CD14-positive monocyte (primary cell): Measurements from ENCODE around the gene TRRAP. TPM values are rescaled to one million over a fixed set of nuclear protein-coding genes. Genes with fewer than 3 reads are reported as not detected.

ENCODE experiments used
- DNase-seq, 3 donors: peaks; one replicate each; pipeline ENCODE4 v3.0.0-alpha.2; 2011 to 2022
- H2AFZ ChIP-seq: 2 replicates; pipeline ENCODE4 v1.6.0; 2012; ENCODE audit warnings: mild to moderate bottlenecking, low read depth, low read length, inconsistent platforms; ENCODE audit not compliant: insufficient read depth, poor library complexity, severe bottlenecking
- H3K27ac ChIP-seq, 2 donors: 1 replicate in 1 of 2; 2 replicates in 1 of 2; pipeline ENCODE4 v1.5.1; 2012 to 2013; ENCODE audit warnings: low read length in 2 of 2, control low read depth in 1 of 2, inconsistent platforms in 1 of 2, low read depth in 1 of 2, mild to moderate bottlenecking in 1 of 2
- H3K27me3 ChIP-seq, 2 donors: one replicate each; pipeline versions ENCODE4 v1.6.0 to v1.6.1; 2011 to 2013; ENCODE audit warnings: low read length in 2 of 2; ENCODE audit not compliant: control insufficient read depth in 2 of 2, insufficient read depth in 2 of 2
- H3K36me3 ChIP-seq, 2 donors: replicated peaks in 1 of 2; 1 replicate in 1 of 2; 2 replicates in 1 of 2; pipeline versions ENCODE4 v1.5.1 to v1.6.1; 2012 to 2013; ENCODE audit warnings: low read length in 2 of 2, control low read depth in 1 of 2, inconsistent platforms in 1 of 2, mild to moderate bottlenecking in 1 of 2; ENCODE audit not compliant: insufficient read depth in 2 of 2, control insufficient read depth in 1 of 2
- H3K4me1 ChIP-seq, 2 donors: 1 replicate in 1 of 2; 2 replicates in 1 of 2; pipeline versions ENCODE4 v1.5.1 to v1.6.1; 2012 to 2013; ENCODE audit warnings: low read length in 2 of 2, control low read depth in 1 of 2, inconsistent platforms in 1 of 2, mild to moderate bottlenecking in 1 of 2, moderate library complexity in 1 of 2; ENCODE audit not compliant: insufficient read depth in 2 of 2, control insufficient read depth in 1 of 2
- H3K4me2 ChIP-seq: replicated peaks from 2 replicates; pipeline ENCODE3; 2012; ENCODE audit warnings: low read length, moderate library complexity, mild to moderate bottlenecking; ENCODE audit not compliant: poor library complexity, severe bottlenecking; ENCODE audit errors: extremely low read depth
- H3K4me3 ChIP-seq, 3 experiments: fragments of 200-600 bp in 1 of 3; sonication (generic) in 1 of 3; replicated peaks in 1 of 3; 1 replicate in 2 of 3; 2 replicates in 1 of 3; pipeline ENCODE4 v1.5.1; 2011 to 2013; ENCODE audit warnings: low read length in 3 of 3, mild to moderate bottlenecking in 3 of 3, control low read depth in 2 of 3, low read depth in 2 of 3, inconsistent platforms in 1 of 3, moderate library complexity in 1 of 3
- H3K79me2 ChIP-seq: 2 replicates; pipeline ENCODE4 v1.6.0; 2012; ENCODE audit warnings: mild to moderate bottlenecking, control low read depth, inconsistent platforms, low read length, moderate library complexity; ENCODE audit not compliant: insufficient read depth
- H3K9ac ChIP-seq: 2 replicates; pipeline ENCODE4 v1.6.0; 2017; ENCODE audit warnings: low read length, mild to moderate bottlenecking; ENCODE audit not compliant: insufficient read depth, poor library complexity, severe bottlenecking
- H3K9me3 ChIP-seq, 2 donors: replicated peaks in 1 of 2; 1 replicate in 1 of 2; 2 replicates in 1 of 2; pipeline versions ENCODE4 v1.5.1 to v1.6.1; 2012 to 2013; ENCODE audit warnings: low read length in 2 of 2, control low read depth in 1 of 2; ENCODE audit not compliant: control insufficient read depth in 1 of 2, insufficient read depth in 1 of 2
- H4K20me1 ChIP-seq: 2 replicates; pipeline ENCODE4 v1.6.0; 2012; ENCODE audit warnings: mild to moderate bottlenecking, low read length, control low read depth, moderate library complexity; ENCODE audit not compliant: insufficient read depth
- H3K27ac Mint-ChIP-seq, 7 donors: one replicate each; pipeline ENCODE4 v1.8.0; 2020; ENCODE audit warnings: mild to moderate bottlenecking in 7 of 7, mixed read lengths in 7 of 7, moderate library complexity in 6 of 7, inconsistent platforms in 2 of 7
- H3K27me3 Mint-ChIP-seq, 3 donors: one replicate each; pipeline ENCODE4 v1.8.0; 2021 to 2022; ENCODE audit warnings: low read depth in 3 of 3, mild to moderate bottlenecking in 3 of 3, mixed read lengths in 3 of 3, moderate library complexity in 3 of 3, inconsistent platforms in 1 of 3
- H3K36me3 Mint-ChIP-seq, 2 donors: one replicate each; pipeline ENCODE4 v1.8.0; 2020; ENCODE audit warnings: mixed read lengths in 2 of 2, inconsistent platforms in 1 of 2, mild to moderate bottlenecking in 1 of 2
- H3K4me1 Mint-ChIP-seq: one replicate; pipeline ENCODE4 v1.8.0; 2020; ENCODE audit warnings: mild to moderate bottlenecking, mixed read lengths
- H3K4me3 Mint-ChIP-seq, 2 donors: one replicate each; pipeline ENCODE4 v1.8.0; 2020; ENCODE audit warnings: mild to moderate bottlenecking in 2 of 2, mixed read lengths in 2 of 2, moderate library complexity in 1 of 2
- H3K9me3 Mint-ChIP-seq, 7 donors: one replicate each; pipeline ENCODE4 v1.8.0; 2020 to 2022; ENCODE audit warnings: mixed read lengths in 7 of 7, mild to moderate bottlenecking in 6 of 7, moderate library complexity in 6 of 7, inconsistent platforms in 2 of 7
- WGBS: methylation state at CpG from one replicate; pipeline ENCODE4 v1.1.5; 2013; ENCODE audit warnings: missing lambda C conversion rate; ENCODE audit not compliant: insufficient coverage; 5-methylcytosine and 5-hydroxymethylcytosine counted together
- intact Hi-C, 2 donors: fragments of 100-400 bp; cut with micrococcal nuclease; formaldehyde crosslinking; loops; one replicate each; pipeline versions ENCODE4 v1.15.0 to v1.15.1; 2023
- polyA plus RNA-seq, 3 donors: library from polyadenylated mRNA; depleted of rRNA in 1 of 3; unstranded in 2 of 3; stranded (reverse) in 1 of 3; fragments of 300-500 nt in 2 of 3; fragments of >200 nt in 1 of 3; fragmentation: Illumina TruSeq in 2 of 3; gene quantifications; 1 replicate in 2 of 3; 2 replicates in 1 of 3; pipeline ENCODE4 v1.2.3, GENCODE V29; 2012 to 2021
- TF ChIP-seq, protein P1 (sequence below): fragments of 200-600 bp; IDR thresholded peaks from one replicate; pipeline ENCODE4 v1.8.0; 2022; ENCODE audit warnings: antibody characterized with exemption, mild to moderate bottlenecking

Gene TRRAP
- polyA plus RNA-seq, 3 donors = 0.67 to 12.2 (median 1.2) TPM

DNA sequence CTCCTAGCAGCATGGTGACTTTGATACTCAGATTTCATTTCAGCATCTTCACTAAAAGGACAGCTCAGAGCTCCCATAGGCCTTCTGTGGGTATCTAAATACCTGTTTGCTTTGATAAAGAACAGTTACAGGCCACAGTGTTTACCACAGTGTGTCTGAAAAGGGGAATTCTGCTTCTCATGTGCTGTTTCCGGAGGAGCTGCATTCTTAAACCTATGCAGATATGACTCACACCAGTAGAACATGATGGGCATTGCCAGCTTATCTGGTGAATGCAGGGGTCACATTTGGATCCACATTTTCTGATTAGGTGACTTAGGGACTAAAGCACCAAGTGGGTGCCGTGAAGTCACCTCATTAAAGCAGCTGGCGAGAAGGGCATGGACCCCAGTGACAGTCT, 52.6 kb downstream of the TRRAP start:
- Mint-ChIP-seq H3K36me3 (peaks cover 80 to 99% of the 10 kb centered on the region in 2 donors), H3K4me3 (no peak overlapping the region), H3K27ac (peak overlapping the region in 1 of 7 donors; percentile 58), H3K9me3 (no peaks in the 10 kb centered on the region), H3K27me3 (peaks cover 0 to 2% (median 2%) of the 10 kb centered on the region in 3 donors), H3K4me1 (no peaks in the 10 kb centered on the region)
- intact Hi-C loops = no loop called here
- no peaks in the 10 kb centered on the region for H3K79me2 ChIP-seq
- TF ChIP-seq, protein P1, sequence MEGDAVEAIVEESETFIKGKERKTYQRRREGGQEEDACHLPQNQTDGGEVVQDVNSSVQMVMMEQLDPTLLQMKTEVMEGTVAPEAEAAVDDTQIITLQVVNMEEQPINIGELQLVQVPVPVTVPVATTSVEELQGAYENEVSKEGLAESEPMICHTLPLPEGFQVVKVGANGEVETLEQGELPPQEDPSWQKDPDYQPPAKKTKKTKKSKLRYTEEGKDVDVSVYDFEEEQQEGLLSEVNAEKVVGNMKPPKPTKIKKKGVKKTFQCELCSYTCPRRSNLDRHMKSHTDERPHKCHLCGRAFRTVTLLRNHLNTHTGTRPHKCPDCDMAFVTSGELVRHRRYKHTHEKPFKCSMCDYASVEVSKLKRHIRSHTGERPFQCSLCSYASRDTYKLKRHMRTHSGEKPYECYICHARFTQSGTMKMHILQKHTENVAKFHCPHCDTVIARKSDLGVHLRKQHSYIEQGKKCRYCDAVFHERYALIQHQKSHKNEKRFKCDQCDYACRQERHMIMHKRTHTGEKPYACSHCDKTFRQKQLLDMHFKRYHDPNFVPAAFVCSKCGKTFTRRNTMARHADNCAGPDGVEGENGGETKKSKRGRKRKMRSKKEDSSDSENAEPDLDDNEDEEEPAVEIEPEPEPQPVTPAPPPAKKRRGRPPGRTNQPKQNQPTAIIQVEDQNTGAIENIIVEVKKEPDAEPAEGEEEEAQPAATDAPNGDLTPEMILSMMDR = no peak
- no peaks in the 10 kb centered on the region for H3K4me1 ChIP-seq
- H3K9me3 ChIP-seq = no peaks in the 10 kb centered on the region
- H3K4me2 ChIP-seq = no peak overlapping the region
- peaks cover 87 to 96% of the 10 kb centered on the region in 2 donors for H3K36me3 ChIP-seq
- H2AFZ ChIP-seq = no peak overlapping the region
- DNase-seq = no peak
- no peak overlapping the region for H3K27ac ChIP-seq
- WGBS = 100% methylated on average over 2 of the region's 3 CpGs
- no peaks in the 10 kb centered on the region for H4K20me1 ChIP-seq
- no peaks in the 10 kb centered on the region for H3K27me3 ChIP-seq
- H3K9ac ChIP-seq = no peak overlapping the region
- no peak overlapping the region for H3K4me3 ChIP-seq

GRCh38 chr7:98933321-98933720, 55.0 kb downstream of the TRRAP start:
- Mint-ChIP-seq H3K27ac (peak overlapping the region in 1 of 7 donors; percentile 4), H3K9me3 (no peaks in the 10 kb centered on the region)

More at GRCh38 chr7:98933321-98933720, 55.0 kb downstream of the TRRAP start:
- H3K4me3 Mint-ChIP-seq = no peak overlapping the region
- H3K27ac ChIP-seq = no peak overlapping the region
- H4K20me1 ChIP-seq = no peaks in the 10 kb centered on the region
- H3K9ac ChIP-seq = no peak overlapping the region
- H3K79me2 ChIP-seq = no peaks in the 10 kb centered on the region
- no peak overlapping the region for H2AFZ ChIP-seq
- H3K36me3 Mint-ChIP-seq = peaks cover 74 to 98% of the 10 kb centered on the region in 2 donors
- intact Hi-C loops = no loop called here
- no peaks in the 10 kb centered on the region for H3K9me3 ChIP-seq
- no peak overlapping the region for H3K4me3 ChIP-seq
- H3K4me2 ChIP-seq = no peak overlapping the region
- TF ChIP-seq, protein P1 = no peak
- no peaks in the 10 kb centered on the region for H3K4me1 ChIP-seq
- H3K27me3 ChIP-seq = no peaks in the 10 kb centered on the region
- no peak for DNase-seq
- peaks cover 0 to 2% (median 2%) of the 10 kb centered on the region in 3 donors for H3K27me3 Mint-ChIP-seq
- WGBS = 98% methylated on average over 12 of the region's 13 CpGs
- H3K4me1 Mint-ChIP-seq = no peaks in the 10 kb centered on the region
- H3K36me3 ChIP-seq = peaks cover 91 to 96% of the 10 kb centered on the region in 2 donors
